Posterior cingulate gyrus (tissue), 11 donors: ENCODE data around the gene MAMDC2.

Experiments
- DNase-seq, 10 donors: peaks; one replicate each; pipeline versions ENCODE4 v3.0.0 to v3.0.0-alpha.2; 2020 to 2021; ENCODE audit warnings: mixed read lengths in 3 of 10
- intact Hi-C: fragments of 100-400 bp; cut with DNase I; formaldehyde crosslinking; loops from one replicate; pipeline ENCODE4 v1.15.1; 2023

The MAMDC2 gene

DNA sequence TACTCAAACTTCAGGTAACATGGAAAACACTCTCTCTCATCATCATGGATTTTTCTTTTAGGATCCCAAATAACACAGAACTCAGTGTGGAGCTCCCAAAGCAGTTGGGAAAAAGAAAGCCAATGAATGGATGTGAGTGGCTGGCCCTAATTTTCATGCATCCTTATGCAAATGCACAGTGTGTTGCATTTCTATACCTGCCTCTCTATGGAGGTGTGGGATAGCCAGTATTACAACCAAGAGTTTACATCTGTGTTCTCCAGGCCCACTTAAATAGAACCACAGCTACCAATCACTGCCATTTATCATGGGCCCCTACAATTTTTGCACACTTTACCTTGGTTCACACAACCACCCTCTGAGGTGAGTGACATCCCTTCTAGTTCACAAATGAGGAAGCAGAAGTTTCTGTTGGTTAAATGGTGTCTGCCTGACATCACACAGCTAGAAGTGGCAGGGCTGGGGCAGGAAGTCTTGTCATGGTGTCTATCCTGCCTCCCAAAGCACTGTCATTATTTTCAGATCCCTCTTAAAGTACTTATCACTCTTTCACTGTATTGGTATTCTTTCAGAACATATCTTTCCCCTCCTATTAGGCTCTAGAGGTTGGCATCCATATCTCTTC is 17.3 kb downstream of the MAMDC2 start:
- intact Hi-C loops = no loop called here
- no peak for DNase-seq

DNA sequence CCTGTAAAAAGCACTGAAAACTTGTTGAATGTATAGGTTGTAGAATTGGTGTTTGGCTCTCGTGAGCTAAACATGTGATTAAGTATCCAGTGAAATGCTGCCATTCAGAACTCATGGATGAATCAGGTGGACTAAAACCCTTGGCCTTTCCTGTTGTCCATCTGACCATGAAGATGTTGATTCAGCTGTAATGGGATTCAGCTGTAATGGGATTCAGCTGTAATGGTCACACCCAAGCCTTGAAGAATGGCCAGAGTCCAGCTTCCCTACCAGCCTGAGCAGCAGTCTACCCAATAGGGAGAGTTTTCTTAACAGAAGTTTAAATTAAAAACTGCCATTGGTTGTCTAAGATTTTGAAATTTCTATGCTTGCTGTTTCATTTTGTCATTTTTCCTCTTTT is 18.1 kb downstream of the MAMDC2 start:
- DNase-seq = no peak
- intact Hi-C loops = no loop called here

DNA sequence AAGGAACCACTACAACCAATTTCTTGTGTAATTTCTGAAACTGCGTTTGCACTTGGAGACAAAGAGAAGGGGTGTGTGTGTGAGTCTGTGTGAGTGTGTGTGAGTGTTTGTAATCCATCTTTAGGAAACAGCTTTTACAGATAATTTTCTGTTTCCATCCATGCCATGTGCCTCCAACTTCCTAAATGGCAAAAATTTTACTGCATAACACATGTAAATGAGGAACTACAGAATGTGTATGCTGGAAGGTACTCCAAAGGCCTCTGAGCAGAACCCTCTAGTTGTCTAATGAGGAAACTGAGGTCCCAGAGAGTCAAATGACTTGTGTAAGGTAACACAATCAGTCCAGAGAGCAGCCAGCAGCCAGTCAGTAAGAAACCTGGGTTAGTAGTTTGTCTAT is 20.8 kb downstream of the MAMDC2 start:
- no peak for DNase-seq
- intact Hi-C loops = no loop called here

DNA sequence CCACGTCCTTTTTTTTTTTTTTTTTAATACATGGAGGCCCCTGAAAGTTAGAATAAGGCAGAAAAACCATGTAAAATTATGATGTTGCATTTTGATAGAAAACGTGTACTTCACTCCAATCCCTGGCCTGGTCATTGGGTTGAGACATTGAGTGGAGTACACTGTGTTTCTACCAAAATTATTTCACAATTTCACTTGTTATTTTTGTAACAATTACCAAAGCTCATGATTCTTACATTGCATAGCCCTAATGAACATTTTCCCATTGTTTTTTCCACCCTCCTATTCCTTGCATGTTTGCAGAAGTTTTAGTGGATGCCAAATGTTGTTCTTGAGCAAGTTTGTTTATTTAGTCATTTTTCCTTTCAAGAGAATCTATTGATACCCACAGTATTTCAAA is 21.9 kb downstream of the MAMDC2 start:
- intact Hi-C loops = no loop called here

DNA sequence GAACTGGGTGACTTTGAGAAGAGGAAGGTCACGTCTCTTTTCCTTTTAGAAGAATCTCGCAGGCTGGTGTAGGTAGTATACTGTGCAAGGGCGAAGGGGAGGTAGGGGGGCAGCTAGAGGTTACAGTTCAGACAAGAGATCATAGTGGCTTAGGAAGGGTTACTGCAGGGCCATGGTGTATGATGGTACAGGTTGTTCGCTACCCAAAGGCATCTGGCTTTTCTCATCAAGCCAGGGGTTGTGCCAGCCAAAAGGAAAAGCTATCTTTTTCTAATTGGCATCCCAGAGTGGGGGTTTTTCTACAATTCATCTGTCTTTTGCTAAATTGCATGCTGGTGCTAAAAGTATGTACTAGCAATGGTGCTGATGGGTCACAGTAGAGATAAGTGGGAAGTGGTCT is 22.8 kb downstream of the MAMDC2 start:
- intact Hi-C loops = no loop called here
- no peak for DNase-seq

More for the DNA sequence above, 21.9 kb downstream of the MAMDC2 start:
- DNase-seq = no peak

DNA sequence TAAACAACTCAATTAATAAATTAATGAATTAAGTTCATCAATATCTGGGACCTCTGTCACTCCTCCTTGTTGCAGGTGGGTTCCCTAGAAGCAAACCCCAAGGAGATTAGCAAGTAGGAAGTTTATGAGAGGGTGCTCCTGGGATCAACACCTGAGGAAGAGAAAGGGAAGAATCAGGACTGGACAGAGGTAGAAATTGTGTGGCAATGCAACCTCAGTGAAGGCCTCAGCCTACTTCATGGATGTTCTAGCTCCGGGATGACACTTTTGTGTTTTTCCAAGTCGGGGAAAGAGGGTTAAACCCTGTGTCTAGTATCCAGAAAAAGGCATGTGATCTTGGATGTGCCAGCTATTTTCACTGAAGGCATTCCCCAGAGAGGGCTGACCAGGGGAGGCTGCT is 23.2 kb downstream of the MAMDC2 start:
- intact Hi-C loops = no loop called here
- no peak for DNase-seq

DNA sequence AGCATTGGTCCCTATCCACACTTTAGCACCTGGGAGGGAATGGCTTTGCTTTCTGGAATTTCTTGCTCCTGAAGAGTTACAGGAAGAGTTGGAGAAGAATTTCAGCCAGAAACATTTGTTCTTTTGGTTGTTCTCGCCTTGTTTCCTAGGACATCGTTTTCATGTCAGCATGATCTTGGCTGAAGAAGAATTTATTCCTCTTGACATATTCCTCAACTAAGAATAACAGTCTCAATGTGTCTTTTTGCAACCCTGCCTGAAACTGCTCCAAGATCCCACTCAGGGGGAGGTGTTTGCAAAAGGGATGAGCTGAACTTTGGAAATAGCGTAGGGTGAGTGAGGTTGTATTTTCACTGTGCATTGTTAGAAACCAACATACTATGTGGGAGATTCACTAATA is 26.1 kb downstream of the MAMDC2 start:
- intact Hi-C loops = no loop called here
- DNase-seq = peak in 1 of 10 donors; percentile 64

DNA sequence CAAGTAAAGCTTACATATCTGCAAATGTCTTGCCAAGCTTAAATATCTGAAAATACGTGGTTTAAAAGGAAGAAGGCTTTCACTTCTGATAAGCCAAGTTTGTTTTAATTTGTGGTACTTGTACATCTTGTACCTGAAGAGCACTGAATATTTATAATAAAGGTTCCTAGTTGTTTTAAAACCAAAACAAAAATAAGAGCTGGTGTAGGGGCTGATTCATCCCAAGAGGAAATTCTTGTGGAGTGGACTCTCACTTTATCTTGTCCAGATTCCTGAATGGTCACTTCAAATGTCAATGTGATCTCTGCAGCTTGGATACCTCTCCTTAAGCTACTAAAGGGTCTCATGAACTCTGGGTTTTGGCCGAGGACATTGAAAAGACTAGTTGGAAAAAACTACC is 29.5 kb downstream of the MAMDC2 start:
- intact Hi-C loops = no loop called here

DNA sequence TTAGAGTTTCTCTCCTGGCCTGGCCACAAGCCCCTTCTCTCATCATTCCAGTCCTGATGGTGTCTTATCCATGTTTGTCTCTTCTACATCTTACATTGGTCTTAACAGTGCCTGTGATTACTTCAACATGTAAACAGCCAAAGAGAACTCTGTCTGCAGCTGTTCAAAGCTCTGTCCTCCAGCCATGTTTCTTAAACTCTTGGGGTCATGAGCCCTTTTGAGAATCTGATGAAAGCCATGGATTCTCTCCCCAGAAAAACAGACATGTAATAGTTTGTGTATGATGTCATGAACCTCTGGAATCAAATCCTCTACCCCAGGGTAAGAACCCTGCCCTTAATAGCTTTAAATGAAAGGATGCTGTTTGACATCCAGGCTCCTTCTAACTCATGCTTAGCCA is 30.1 kb downstream of the MAMDC2 start:
- intact Hi-C loops = no loop called here
- DNase-seq = no peak

More for the DNA sequence above, 29.5 kb downstream of the MAMDC2 start:
- no peak for DNase-seq

DNA sequence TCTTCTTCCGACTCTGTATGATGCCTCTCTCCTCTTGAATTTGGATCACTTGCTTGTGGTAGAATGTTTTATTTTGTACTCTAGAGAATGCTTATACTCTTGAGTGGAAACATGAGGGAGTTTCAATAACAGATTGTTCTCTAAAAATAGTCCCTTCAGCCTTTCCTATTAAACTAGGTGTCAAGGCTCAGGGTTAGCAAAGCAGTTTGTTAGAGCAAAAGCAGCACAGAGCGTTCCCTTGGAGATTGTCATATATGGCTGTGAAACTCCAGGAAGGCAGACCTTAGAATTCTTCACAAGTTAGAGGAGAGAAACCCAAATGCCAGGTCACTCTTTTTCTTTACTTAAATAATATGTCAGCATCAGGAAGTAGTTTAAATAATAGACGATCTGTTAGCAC is 33.0 kb downstream of the MAMDC2 start:
- intact Hi-C loops = no loop called here
- DNase-seq = no peak

DNA sequence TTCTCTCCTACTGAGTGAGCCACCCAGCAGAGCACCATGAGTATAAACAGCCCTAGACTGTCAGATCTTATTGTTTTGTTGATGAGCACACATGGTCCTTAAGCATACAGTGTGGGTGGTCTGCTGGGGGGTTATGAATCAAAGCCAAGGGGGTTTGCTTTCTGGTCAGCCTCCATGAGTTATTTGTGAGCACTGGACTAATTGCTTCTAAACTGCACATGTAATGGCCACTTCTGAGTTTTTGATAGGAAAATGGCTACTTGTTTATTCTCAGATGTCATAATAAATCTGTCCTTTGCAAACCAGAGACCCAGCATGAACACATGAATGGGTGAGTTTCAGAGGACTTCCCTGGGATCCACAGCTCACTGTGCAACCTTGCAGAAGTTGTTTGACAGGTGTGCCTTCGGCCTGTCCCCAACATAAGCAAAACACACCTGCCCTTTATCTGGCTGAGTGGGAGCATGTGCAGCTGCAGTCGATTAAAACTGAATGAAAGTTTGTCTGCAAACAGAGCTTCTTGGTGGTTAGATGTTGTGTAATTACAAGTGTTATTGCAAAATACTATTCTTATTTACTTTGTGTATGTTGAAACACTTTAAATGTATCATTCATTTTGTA is 35.9 kb downstream of the MAMDC2 start:
- no peak for DNase-seq
- intact Hi-C loops = no loop called here

DNA sequence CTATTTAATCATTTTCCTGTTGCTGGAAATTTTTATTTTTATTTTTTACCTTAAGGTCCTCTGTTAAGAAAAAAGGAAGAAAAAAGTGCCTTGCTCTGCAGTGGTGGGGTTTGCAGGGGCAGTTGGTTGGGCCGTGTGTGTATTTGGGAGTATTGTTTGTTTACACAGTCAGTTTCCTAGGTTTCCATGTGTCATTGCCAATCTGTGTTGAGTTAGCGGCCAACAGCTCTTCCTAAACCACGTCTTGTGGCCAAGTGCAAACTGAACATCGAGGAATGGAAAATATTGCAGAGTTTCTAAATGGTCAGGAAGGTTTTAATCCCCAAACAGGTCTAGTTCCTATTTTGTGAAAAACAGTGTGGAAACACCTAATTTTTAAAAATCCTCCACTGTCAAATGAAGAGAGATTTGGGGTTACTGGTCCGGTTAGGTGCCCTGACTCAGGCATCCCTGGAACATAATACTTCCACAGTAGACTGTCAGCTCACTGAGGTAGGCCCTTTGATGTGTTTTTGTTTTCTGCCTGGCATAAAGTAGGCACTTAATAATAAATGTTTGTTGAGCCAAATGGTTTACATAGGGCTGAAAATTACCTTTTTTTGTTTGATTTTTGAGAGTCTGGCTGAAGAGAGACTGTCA is 37.0 kb downstream of the MAMDC2 start:
- no peak for DNase-seq
- intact Hi-C loops = no loop called here

DNA sequence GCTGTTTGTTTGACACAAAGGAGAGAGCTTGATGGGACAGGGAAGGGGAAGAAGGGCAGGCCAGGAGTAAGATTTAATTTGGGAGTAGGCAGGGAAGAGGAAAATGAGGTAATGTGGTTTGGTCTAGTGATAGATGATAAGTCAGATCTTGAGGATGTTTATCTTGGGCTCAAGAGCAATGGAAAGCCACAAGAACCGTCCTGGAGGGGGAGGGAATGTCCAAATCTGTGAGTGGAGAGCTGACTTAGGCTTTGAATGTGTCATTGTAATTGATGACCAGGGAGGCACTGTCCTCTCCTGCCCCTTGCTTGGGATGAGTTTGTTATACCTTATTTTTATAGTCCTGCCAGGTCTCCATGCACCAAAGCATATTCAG is 37.5 kb downstream of the MAMDC2 start:
- intact Hi-C loops = no loop called here
- no peak for DNase-seq

DNA sequence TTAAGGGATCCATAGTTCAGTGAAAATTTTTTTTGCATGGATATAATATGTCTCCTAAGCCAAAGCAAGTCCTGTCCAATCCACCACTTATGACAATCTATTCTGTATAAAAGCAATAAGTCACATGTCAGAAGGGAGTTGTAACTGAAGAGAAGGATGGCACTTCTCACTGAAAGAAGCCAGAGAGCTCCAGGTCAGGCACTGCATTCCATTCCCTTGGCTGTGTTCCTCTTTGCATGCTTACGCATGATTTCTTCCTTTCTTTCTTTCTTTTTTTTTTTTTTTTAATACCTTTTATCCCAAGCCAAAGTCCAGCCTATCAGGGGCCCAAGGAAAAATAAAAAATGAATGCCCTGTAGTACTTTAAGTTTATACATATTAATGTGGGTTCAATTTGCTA is 39.8 kb downstream of the MAMDC2 start:
- no peak for DNase-seq
- intact Hi-C loops = no loop called here

DNA sequence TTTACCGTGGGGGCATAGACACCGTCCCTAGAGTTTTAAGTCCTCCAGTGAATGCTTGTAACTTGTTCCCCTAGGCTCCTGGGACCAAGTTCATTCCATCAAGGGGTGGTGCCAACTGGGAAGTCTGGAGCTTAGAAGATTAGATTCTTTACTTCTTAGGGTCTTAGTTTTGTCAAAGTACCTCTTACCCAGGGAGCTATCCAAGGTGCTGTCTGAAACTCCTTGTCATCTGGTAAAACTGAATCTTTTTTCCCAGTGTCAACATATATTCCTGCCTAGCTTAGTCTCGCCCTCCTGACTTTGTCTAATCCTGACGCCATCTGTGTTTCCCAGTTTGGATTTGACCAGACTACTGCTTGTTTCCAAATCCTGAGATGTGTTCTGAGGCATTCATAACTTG is 41.6 kb downstream of the MAMDC2 start:
- intact Hi-C loops = no loop called here
- no peak for DNase-seq

DNA sequence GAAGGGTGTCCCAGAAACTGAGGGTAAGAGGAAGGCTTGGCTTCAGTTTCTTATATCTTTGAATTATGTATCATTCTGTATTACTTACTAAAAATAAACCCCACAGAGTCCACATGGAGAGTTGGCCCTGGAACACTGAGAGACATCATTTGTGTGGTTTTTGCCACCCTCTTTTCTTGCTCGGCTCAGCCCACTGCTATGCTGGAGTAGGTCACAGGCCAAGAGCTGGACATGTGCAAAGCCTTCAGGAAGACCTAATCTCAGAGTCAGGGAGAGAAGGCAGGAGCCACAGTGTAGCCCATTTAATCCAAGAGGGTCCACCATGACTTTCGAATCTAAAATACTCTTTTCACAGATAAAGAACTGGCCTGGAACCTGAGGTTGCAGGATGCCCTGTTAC is 47.5 kb downstream of the MAMDC2 start:
- intact Hi-C loops = no loop called here
- DNase-seq = no peak

DNA sequence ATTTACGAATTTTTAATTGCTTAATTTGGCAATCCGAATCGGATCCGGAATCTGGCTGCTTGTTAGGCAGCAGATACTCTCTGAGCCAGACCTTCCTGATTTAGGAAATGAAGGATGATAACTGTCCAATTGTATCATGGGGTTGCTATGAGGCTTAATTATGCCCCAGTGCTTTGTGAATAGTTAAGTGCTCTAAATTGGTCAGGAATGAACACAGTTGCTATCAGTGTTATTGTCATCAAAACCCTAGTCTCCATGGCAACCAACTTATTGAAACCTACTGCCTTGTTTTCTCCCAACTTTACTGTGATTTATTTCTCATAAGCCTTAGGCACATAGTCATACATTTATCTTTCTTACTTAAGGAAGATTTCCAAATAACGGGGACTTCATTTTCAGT is 47.9 kb downstream of the MAMDC2 start:
- no peak for DNase-seq

DNA sequence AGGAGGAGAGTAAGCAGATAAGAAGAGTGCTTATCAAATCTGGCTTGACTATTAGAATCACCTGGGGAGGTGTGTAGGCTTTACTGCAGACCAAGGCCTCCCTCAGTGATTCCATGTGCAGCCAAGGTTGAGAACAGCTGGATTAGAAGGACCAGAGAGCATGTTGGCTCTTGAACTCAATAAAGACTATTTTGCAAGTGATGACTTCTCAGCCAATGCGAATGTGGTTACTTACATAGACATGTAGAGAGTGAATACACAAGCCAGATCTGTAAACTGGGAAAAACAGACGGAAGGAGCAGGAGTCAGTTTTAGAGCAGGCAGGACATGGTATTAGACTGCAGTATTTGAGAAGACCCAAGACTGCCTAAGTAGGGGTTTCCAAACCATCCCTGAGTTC is 48.5 kb downstream of the MAMDC2 start:
- no peak for DNase-seq
- intact Hi-C loops = no loop called here

More for the DNA sequence above, 47.9 kb downstream of the MAMDC2 start:
- intact Hi-C loops = no loop called here

DNA sequence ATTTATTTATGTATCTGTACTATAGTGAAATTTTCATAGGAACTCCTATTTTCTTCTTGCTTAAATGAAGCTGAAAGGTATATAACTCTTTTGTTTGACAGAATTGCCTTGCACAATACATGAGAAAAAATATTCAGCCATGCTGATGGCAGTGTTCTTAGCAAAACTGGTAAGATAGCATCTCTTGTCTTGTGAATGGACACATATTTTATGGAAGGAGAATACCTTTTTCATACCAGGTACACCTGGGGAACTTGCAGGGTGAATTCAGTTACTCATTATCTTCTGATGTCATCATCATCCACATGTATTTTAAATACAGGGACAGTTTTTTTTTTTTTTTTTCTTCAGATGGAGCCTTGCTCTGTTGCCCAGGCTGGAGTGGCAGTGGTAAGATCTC is 49.4 kb downstream of the MAMDC2 start:
- intact Hi-C loops = no loop called here
- no peak for DNase-seq

DNA sequence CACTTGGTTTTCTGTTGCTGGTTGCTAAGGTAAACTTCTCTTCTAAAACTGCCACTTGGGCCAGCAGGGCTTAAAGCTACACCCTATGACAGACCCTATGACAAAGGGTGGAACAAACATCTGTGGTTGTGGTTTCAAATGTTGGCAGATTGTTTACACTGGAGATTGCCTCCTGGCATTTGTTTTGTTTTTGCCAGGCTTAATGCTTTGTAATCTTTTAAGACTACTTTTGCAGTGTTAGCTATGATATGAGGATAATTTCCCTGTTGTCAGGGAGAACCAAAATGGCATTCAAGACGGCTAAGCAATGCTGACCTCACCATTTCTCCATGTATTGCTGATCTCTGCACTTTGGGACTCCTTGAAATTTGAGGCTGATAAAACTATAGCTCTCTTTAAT is 50.3 kb downstream of the MAMDC2 start:
- intact Hi-C loops = no loop called here
- DNase-seq = no peak

DNA sequence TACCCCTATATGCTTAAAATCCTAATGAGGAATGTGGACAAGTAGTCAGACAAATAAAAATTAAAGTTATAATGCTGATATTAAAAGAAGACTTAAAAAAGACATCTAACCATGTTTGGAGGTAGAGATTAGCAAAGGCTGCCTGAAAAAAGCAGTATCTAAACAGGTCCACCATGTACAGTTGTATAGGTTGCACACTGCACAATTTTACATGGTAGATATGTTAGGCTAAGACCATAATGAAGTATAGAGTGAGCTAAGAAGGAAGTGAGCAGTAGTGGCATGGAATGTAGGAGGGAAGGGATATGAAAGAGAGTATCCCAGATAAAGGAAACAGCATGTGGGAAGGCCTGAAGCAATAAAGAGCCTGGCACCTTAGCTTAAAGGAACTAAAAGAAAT is 51.1 kb downstream of the MAMDC2 start:
- intact Hi-C loops = no loop called here
- no peak for DNase-seq

DNA sequence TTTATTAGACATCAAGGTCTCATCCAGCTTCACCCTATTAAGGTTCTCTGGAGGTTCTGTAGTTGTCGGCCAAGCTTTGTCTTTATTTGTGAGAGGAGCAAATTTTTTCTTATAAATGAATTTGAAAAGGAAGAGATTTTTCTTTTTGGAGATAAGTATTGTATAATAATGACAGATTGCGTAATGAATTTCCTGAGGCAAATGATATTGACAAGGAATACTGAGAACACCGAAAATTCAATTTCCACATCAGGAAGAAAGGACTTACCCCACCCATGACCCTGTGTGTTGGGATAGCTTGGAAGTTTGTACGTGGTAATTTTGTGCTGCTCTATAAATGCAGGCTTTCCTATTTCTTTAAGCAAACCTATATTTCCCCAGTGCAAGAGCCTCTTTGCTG is 53.5 kb downstream of the MAMDC2 start:
- intact Hi-C loops = no loop called here
- DNase-seq = no peak
